NCI-H69 (cell line): ENCODE measurements around the gene PON2.
"Not testable (repeated sequence)": the region's sequence is repeated elsewhere in the genome, so short reads cannot be mapped to it uniquely, and the experiment has no call there.

Source experiments
- DNase-seq: peaks from one replicate; lab custom pipeline; 2025; lab: John Stamatoyannopoulos, UW

PON2 gene

DNA sequence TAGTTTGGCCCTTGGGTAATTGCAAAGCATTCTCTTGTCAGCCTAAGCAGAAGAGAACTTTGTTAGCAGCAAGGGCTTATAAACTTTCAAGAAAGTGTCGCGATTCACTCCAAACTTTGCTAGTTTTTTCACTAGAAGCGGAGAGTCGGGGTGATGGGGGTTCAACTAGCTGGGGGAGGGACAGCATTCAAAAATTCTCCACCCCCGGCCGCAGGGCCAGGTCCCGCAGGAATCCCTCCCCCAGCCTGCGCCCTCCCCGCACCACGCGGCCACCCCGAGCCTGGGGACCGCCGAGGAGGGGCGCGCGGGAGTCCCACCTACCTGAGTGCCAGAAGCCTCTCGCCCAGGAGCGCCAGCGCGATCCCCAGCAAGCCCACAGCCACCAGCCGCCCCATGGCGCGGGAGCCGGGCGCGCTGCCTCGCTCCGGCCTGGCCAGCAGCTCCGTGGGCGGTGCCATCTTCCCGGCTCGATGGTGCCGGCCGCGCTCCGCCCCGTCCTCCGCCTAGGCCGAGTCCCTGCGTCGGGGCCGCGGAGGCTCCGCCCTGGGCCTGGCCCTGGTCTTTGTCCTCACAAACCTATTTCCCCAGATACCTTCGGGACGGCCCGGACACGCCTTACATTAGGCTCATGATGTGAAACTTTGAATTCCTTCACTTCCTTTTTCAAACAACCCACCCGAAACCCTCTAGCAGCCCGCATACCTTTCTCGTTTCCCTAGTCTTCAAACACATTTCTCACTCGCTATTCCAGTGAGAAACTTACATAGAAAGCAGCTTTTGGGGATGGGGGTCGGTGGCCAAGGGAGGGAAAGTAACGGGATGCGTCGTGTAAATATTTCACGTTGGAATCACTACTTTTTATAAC lies at the start of gene PON2:
TSS of gene PON2 (minus strand) at position 472 of the 865 bp plus-strand sequence. CDS start at position 395, 77 bp downstream.
- peak; percentile 87 for DNase-seq

DNA sequence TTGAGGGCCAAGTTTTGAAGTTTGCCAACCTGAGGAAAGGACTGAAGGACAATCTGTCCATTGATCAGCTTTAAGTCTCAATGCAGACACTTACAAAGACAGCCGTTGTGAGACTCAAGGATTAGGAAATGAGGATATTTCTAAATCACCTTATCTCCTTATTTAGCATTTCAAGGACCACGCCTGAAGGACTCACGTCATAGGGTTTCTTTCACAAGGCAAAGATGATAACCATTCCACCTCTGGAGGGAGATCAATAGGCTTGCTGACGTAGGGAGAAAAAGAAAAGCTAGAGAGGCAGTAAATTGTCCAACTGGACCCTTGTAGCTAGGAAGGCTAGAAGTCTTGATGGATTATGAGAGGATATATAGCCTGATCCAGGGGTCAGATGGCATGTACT lies 47.6 kb upstream of the PON2 start:
- no peak for DNase-seq

DNA sequence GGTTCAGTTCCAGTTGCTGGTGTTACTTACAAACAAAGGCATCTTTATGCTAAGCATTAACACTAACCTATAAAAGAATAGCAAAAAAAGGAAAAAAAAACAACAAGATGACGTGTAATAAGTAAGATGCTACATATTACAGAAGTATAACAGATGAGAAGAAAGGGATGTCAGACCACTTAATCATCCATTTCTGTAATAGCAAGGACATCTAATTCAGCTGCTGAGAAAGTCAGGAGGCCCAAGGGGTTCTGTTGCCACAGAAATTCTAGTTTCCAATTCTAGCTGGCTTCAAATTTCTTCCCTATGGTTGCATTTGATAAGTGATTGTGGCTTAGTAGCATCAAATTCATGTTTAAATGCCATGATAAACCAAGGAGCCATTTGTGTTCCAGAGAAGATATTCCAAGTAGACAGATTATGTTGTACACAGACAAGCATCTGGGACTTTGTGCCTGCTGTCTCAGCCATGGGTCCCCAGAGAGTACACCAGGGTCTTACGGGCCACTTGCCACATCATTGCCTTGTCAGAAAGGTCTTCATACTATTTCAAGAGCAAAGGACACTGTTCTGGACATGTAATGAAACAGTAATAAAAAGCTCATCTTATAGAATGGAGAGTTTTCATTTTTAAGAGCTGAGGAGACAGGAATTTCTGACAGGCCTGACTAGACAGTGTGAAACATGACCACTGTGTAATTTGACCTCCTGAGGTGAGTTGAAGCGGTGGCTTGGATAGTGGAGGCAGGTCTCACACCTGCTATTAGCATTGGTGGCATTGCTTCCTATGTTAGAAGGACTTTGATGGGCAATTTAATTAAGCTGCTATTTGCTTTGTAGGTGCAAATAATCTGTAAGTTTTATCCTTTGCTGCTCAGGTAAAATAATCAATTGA lies 46.7 kb upstream of the PON2 start:
- DNase-seq: peak; percentile 21

GRCh38 chr7:95479992-95480624 lies 45.3 kb upstream of the PON2 start:
- DNase-seq: no peak

- peak; percentile 88 for DNase-seq
Measured at GRCh38 chr7:95478272-95479037, 43.6 kb upstream of the PON2 start.

GRCh38 chr7:95476904-95477594 lies 42.2 kb upstream of the PON2 start:
- DNase-seq: peak; percentile 87

DNA sequence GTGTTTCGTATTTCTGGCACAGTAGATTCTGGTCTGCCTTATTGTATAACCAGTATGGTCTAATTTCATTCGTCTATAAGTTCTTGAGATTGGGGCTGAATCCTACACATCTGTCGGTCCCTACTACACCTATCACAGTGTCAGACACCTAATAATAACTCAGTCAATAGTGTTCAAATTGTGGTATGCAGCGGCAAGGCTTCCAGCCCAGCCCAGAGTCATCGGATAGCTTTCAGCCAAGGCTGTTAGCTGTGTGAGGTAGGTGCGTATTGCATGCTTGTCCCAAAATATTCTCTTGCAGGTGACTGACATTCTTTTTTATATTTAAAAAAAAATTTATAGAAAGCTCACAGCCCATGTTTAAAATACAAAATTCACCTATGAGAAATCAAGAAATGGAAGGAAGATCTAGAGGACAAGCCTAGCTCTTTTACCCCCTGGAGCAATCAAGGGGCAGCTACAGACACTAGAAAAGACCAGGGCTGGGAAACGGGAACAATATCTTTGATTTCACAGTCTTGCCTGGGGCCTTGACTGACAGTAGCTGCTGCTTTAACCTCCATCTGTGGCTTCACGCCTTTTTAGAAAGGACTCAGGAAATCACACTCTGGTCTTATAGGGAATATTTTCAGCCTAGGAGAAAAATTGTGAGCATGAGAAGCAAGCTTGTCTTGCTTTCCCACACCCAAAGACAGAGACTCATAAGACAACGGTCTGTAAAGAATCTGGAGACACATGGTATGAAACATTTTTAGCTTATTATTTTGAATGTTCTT lies 41.4 kb upstream of the PON2 start:
- DNase-seq: peak; percentile 65

- DNase-seq: peak; percentile 87
Measured at GRCh38 chr7:95473276-95473985, 38.6 kb upstream of the PON2 start.

GRCh38 chr7:95472581-95473161 lies 37.8 kb upstream of the PON2 start:
- DNase-seq: peak; percentile 56

- DNase-seq: peak; percentile 50
Measured at GRCh38 chr7:95471071-95471470, 36.2 kb upstream of the PON2 start.

- peak; percentile 89 for DNase-seq
Measured at GRCh38 chr7:95470452-95470851, 35.6 kb upstream of the PON2 start.

GRCh38 chr7:95469848-95470247 lies 35.0 kb upstream of the PON2 start:
- DNase-seq: peak; percentile 96

GRCh38 chr7:95469187-95469586 lies 34.4 kb upstream of the PON2 start:
- peak; percentile 30 for DNase-seq

DNA sequence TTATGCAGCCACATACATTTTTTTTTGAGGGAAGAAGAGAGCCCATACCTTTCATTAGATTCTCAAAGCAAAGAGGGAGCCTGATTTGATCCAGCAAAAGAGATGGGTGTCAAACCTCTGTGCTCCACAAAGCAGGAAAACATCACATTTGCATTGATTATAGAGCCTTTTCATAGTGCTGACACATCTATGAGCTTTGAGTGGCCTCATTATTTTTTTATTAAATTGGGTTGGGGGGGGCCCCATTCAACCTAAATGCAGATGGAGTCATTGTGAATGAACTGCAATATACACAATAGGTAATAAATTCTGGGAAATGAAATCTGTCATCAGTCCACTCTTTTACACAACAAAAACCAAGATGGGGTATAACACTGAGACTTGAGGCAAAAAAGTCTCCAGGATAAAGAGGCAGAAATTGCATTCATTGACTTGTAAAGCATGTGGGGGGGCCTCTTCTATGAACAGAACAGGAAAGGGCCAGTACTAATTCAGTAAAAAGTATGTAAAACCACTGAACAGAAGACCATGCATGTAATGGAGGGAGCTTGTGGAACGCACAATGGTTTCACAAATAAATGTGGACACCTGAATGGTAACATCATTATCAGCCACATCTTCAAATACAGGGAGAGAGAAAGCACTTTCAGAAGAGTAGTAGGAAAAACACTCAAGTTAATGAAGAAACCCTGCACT lies 33.2 kb upstream of the PON2 start:
- DNase-seq: no peak

- not testable (repeated sequence) for DNase-seq
Measured at GRCh38 chr7:95460653-95461052, 25.8 kb upstream of the PON2 start.

GRCh38 chr7:95457947-95458346 lies 23.1 kb upstream of the PON2 start:
- DNase-seq: no peak

DNA sequence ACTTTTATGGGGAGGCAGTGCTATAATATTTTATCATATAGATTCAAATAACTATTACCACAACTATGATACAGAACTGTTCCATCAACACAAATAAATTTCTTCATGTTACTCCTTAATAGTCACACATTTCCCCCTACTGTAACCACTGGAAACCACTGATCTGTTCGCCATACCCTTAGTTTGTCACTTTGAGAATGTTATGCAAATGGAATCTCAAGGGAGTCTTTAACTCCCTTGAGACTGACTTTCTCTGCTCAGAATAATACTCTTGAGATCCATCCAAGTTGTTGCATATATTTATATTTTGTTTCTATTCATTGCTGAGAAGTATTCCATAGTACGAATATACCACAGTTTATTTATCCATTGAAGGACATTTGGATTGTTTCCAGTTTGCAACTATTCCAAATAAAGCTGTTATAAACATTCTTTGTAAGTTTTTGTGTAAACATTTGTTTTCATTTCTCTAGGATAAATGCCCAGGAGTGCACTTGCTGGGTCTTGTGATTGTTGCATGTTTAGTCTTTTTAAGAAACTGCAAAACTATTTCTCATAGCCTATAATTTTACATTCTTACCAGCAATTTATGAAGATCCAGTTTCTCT lies 19.7 kb upstream of the PON2 start:
- DNase-seq: no peak

GRCh38 chr7:95446618-95447017 lies 11.8 kb upstream of the PON2 start:
- DNase-seq: no peak
